HepG2 (cell line): Measurements from ENCODE around the gene ZNF512B. TPM values are rescaled to one million over a fixed set of nuclear protein-coding genes. Genes with fewer than 3 reads are reported as not detected.

Experiments
- HNRNPLL ChIP-seq: fragments of 200-400 bp; formaldehyde crosslinking; IDR thresholded peaks from 2 replicates; pipeline ENCODE4 v1.6.1; 2017; ENCODE audit warnings: mild to moderate bottlenecking, low read depth, low read length; ENCODE audit not compliant: poor library complexity, severe bottlenecking
- ISL2 ChIP-seq: sonication (generic); formaldehyde crosslinking; IDR thresholded peaks from 2 replicates; pipeline ENCODE4 v1.5.0; 2020; ENCODE audit warnings: missing genetic modification reagents
- RAD21 ChIP-seq: fragments of 450-650 bp; formaldehyde crosslinking; IDR thresholded peaks from 2 replicates; pipeline ENCODE4 v1.5.0; 2020; ENCODE audit warnings: mild to moderate bottlenecking
- SMC3 ChIP-seq: IDR thresholded peaks from 2 replicates; pipeline ENCODE4 v1.6.1; 2011; ENCODE audit warnings: low read length, improper control_type of control experiment
- SRSF1 ChIP-seq: fragments of 200-400 bp; formaldehyde crosslinking; optimal IDR thresholded peaks from 2 replicates; pipeline ENCODE3; 2017; ENCODE audit warnings: mild to moderate bottlenecking, low read depth, low read length, moderate library complexity
- ZBTB38 ChIP-seq: sonication (generic); formaldehyde crosslinking; IDR thresholded peaks from 2 replicates; pipeline ENCODE4 v1.5.1; 2020; ENCODE audit warnings: mild to moderate bottlenecking, missing genetic modification reagents
- ZFP82 ChIP-seq: sonication (generic); formaldehyde crosslinking; IDR thresholded peaks from 2 replicates; pipeline ENCODE4 v1.5.1; 2020; ENCODE audit warnings: mild to moderate bottlenecking, missing genetic modification reagents, borderline replicate concordance
- ZNF891 ChIP-seq: sonication (generic); formaldehyde crosslinking; IDR thresholded peaks from 2 replicates; pipeline ENCODE4 v1.5.0; 2020; ENCODE audit warnings: mild to moderate bottlenecking, missing genetic modification reagents
- polyA plus RNA-seq, 8 experiments: library from polyadenylated mRNA; depleted of rRNA in 3 of 8; stranded (reverse) in 7 of 8; unstranded in 1 of 8; fragments of >200 nt; fragmentation: Illumina TruSeq in 4 of 8; extraction: Trizol in 4 of 8; gene quantifications; 2 replicates each; pipeline versions ENCODE4 v1.2.1 to v1.2.3, GENCODE V29; 2011 to 2016; ENCODE audit warnings: low read depth in 4 of 8, missing spikeins in 1 of 8, mixed read lengths in 1 of 8; ENCODE audit not compliant: insufficient read depth in 1 of 8
- total RNA-seq, 5 experiments: library from RNA; depleted of rRNA; stranded (reverse); fragments of >200 nt; fragmentation: Illumina TruSeq; extraction: Trizol; gene quantifications; 2 replicates each; pipeline ENCODE4 v1.2.3, GENCODE V29; 2016; ENCODE audit warnings: low read depth in 1 of 5
- TF ChIP-seq, protein P1 (sequence below): sonication (generic); formaldehyde crosslinking; IDR thresholded peaks from 2 replicates; pipeline ENCODE4 v1.8.1; 2023; ENCODE audit warnings: mild to moderate bottlenecking, missing genetic modification reagents
- TF ChIP-seq, protein P2 (sequence below): sonication (generic); formaldehyde crosslinking; IDR thresholded peaks from 2 replicates; pipeline ENCODE4 v1.9.0; 2022; ENCODE audit warnings: missing genetic modification reagents, mild to moderate bottlenecking, borderline replicate concordance
- TF ChIP-seq, protein P3 (sequence below): sonication (generic); formaldehyde crosslinking; IDR thresholded peaks from 2 replicates; pipeline ENCODE4 v1.4.0; 2020; ENCODE audit warnings: missing genetic modification reagents
- TF ChIP-seq, protein P4 (sequence below): sonication (generic); formaldehyde crosslinking; IDR thresholded peaks from 2 replicates; pipeline ENCODE4 v1.4.0; 2020; ENCODE audit warnings: missing genetic modification reagents
- TF ChIP-seq, protein P5 (sequence below): sonication (generic); formaldehyde crosslinking; IDR thresholded peaks from 2 replicates; pipeline ENCODE4 v1.5.0; 2020; ENCODE audit warnings: mild to moderate bottlenecking, missing genetic modification reagents, moderate library complexity
- TF ChIP-seq, protein P6 (sequence below): sonication (generic); formaldehyde crosslinking; IDR thresholded peaks from 2 replicates; pipeline ENCODE4 v1.5.1; 2020; ENCODE audit warnings: mild to moderate bottlenecking, missing genetic modification reagents, moderate library complexity

The ZNF512B gene
- total and polyA plus RNA-seq, 2 of the 13 experiments (the other 11 are each of a cell fraction or from before 2014, with no cell fraction given): 11.5 to 30.6 TPM

DNA sequence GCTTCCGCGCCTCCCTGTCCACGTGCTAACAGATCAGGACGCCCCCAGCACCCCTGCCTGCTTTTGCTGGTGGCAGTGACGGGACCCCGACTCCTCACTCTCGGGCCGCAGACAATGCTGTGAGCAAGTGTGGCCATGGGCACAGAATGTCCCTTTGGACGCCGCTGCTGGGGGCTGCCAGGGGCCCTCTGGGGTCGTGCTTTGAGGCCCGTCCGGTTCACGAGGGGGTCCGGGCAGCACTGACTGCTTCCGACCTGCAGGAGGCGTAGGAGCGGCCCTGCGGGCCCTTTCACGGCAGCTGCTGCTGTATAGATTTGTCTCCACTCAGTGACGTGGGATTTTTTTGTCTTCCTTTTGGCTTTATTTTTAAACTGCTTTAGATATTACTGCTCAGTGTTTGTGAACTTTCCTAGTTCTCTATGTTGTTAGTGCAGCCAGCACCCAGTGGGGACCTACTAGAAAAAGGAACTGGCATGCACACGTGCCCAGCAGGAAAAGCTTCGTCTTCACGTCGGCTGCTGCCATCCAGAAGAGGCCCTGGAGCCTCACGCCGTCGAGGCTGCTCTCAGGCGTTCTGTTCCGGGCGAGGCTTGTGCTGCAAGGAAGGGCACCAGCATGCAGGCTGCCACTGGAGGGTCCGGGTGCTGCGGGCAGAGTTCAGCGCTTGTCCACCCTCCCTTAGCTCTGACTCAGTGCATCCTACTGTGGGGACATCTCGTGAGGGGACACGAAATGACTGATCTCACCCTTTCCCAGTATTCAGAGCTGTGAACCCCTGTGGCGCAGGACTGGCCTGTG, 35.3 kb downstream of the ZNF512B start (continued):
- TF ChIP-seq, protein P1, sequence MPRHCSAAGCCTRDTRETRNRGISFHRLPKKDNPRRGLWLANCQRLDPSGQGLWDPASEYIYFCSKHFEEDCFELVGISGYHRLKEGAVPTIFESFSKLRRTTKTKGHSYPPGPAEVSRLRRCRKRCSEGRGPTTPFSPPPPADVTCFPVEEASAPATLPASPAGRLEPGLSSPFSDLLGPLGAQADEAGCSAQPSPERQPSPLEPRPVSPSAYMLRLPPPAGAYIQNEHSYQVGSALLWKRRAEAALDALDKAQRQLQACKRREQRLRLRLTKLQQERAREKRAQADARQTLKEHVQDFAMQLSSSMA: no peak
- TF ChIP-seq, protein P2, sequence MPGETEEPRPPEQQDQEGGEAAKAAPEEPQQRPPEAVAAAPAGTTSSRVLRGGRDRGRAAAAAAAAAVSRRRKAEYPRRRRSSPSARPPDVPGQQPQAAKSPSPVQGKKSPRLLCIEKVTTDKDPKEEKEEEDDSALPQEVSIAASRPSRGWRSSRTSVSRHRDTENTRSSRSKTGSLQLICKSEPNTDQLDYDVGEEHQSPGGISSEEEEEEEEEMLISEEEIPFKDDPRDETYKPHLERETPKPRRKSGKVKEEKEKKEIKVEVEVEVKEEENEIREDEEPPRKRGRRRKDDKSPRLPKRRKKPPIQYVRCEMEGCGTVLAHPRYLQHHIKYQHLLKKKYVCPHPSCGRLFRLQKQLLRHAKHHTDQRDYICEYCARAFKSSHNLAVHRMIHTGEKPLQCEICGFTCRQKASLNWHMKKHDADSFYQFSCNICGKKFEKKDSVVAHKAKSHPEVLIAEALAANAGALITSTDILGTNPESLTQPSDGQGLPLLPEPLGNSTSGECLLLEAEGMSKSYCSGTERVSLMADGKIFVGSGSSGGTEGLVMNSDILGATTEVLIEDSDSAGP: 0 out of 2 replicates have a peak, but pooled peaks have one; percentile 24
- TF ChIP-seq RAD21 (CRISPR knock-in tag): peak; percentile 59; the same call in 1 of the 2 replicates
- TF ChIP-seq, protein P3, sequence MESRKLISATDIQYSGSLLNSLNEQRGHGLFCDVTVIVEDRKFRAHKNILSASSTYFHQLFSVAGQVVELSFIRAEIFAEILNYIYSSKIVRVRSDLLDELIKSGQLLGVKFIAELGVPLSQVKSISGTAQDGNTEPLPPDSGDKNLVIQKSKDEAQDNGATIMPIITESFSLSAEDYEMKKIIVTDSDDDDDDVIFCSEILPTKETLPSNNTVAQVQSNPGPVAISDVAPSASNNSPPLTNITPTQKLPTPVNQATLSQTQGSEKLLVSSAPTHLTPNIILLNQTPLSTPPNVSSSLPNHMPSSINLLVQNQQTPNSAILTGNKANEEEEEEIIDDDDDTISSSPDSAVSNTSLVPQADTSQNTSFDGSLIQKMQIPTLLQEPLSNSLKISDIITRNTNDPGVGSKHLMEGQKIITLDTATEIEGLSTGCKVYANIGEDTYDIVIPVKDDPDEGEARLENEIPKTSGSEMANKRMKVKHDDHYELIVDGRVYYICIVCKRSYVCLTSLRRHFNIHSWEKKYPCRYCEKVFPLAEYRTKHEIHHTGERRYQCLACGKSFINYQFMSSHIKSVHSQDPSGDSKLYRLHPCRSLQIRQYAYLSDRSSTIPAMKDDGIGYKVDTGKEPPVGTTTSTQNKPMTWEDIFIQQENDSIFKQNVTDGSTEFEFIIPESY (CRISPR knock-in tag): 0 out of 2 replicates have a peak, but pooled peaks have one; percentile 15
- TF ChIP-seq ZNF891 (CRISPR knock-in tag): peak; percentile 19; the same call in 1 of the 2 replicates
- TF ChIP-seq HNRNPLL: peak; percentile 30
- TF ChIP-seq, protein P4, sequence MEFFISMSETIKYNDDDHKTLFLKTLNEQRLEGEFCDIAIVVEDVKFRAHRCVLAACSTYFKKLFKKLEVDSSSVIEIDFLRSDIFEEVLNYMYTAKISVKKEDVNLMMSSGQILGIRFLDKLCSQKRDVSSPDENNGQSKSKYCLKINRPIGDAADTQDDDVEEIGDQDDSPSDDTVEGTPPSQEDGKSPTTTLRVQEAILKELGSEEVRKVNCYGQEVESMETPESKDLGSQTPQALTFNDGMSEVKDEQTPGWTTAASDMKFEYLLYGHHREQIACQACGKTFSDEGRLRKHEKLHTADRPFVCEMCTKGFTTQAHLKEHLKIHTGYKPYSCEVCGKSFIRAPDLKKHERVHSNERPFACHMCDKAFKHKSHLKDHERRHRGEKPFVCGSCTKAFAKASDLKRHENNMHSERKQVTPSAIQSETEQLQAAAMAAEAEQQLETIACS (CRISPR knock-in tag): 0 out of 2 replicates have a peak, but pooled peaks have one; percentile 10
- TF ChIP-seq SMC3: peak; percentile 37; the same call in 1 of the 2 replicates
- TF ChIP-seq ZFP82 (CRISPR knock-in tag): 0 out of 2 replicates have a peak, but pooled peaks have one; percentile 31
- TF ChIP-seq ISL2 (CRISPR knock-in tag): no peak
- TF ChIP-seq ZBTB38 (CRISPR knock-in tag): peak; percentile 13; the same call in 1 of the 2 replicates
- TF ChIP-seq, protein P5, sequence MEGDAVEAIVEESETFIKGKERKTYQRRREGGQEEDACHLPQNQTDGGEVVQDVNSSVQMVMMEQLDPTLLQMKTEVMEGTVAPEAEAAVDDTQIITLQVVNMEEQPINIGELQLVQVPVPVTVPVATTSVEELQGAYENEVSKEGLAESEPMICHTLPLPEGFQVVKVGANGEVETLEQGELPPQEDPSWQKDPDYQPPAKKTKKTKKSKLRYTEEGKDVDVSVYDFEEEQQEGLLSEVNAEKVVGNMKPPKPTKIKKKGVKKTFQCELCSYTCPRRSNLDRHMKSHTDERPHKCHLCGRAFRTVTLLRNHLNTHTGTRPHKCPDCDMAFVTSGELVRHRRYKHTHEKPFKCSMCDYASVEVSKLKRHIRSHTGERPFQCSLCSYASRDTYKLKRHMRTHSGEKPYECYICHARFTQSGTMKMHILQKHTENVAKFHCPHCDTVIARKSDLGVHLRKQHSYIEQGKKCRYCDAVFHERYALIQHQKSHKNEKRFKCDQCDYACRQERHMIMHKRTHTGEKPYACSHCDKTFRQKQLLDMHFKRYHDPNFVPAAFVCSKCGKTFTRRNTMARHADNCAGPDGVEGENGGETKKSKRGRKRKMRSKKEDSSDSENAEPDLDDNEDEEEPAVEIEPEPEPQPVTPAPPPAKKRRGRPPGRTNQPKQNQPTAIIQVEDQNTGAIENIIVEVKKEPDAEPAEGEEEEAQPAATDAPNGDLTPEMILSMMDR (CRISPR knock-in tag): peak; percentile 63
- TF ChIP-seq SRSF1: peak; percentile 68
- TF ChIP-seq, protein P6, sequence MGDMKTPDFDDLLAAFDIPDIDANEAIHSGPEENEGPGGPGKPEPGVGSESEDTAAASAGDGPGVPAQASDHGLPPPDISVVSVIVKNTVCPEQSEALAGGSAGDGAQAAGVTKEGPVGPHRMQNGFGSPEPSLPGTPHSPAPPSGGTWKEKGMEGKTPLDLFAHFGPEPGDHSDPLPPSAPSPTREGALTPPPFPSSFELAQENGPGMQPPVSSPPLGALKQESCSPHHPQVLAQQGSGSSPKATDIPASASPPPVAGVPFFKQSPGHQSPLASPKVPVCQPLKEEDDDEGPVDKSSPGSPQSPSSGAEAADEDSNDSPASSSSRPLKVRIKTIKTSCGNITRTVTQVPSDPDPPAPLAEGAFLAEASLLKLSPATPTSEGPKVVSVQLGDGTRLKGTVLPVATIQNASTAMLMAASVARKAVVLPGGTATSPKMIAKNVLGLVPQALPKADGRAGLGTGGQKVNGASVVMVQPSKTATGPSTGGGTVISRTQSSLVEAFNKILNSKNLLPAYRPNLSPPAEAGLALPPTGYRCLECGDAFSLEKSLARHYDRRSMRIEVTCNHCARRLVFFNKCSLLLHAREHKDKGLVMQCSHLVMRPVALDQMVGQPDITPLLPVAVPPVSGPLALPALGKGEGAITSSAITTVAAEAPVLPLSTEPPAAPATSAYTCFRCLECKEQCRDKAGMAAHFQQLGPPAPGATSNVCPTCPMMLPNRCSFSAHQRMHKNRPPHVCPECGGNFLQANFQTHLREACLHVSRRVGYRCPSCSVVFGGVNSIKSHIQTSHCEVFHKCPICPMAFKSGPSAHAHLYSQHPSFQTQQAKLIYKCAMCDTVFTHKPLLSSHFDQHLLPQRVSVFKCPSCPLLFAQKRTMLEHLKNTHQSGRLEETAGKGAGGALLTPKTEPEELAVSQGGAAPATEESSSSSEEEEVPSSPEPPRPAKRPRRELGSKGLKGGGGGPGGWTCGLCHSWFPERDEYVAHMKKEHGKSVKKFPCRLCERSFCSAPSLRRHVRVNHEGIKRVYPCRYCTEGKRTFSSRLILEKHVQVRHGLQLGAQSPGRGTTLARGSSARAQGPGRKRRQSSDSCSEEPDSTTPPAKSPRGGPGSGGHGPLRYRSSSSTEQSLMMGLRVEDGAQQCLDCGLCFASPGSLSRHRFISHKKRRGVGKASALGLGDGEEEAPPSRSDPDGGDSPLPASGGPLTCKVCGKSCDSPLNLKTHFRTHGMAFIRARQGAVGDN (CRISPR knock-in tag): 0 out of 2 replicates have a peak, but pooled peaks have one; percentile 18
